HG03354 (cell line): ENCODE data around the gene MAGEF1.

Source experiments
- ATAC-seq: cut with Tn5 transposase; IDR thresholded peaks from one replicate; pipeline ENCODE4 v1.9.1; 2021; ENCODE audit warnings: mild to moderate bottlenecking; ENCODE audit not compliant: unreplicated experiment, poor library complexity, severe bottlenecking

Gene MAGEF1

DNA sequence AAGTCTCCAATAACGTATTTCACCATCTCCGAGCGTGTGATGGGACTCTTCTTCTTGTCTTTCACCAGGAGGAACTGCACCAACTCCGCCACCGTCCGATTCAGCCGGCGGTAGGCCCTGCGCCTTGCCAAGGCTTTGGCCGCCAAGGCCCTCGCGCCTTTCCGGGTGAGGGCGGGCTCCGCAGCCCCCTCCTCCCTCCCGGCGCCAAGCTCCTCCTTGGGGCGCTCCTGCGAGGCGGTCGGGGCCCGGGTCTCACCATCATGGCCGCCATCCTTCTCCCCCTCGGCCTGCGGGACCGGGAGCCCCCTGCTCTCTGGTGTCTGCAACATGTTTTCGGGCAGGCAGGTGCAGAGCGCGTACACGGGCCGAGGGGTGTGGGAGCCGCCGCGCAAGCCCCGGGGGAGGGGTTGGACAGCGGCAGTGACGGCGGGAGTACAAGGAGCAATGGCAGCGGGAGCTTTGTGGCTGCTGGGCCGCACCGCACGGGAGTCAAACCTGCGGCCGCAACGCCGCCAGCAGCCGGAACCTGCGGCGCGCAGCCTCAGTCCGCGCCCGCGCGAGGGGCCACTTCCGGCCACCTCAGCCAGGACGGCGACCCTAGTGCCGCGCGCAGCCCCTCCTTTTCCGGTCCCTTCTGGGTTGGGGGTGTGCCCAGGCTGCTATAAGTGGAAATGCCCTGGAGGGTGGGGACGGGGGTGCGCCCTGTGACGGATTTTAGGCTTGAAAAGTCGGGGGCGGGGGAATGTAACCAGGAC is at the start of gene MAGEF1:
TSS of gene MAGEF1 (minus strand) at position 572 of the 755 bp plus-strand sequence. CDS start at position 329, 243 bp downstream.
- ATAC-seq = peak; percentile 82

DNA sequence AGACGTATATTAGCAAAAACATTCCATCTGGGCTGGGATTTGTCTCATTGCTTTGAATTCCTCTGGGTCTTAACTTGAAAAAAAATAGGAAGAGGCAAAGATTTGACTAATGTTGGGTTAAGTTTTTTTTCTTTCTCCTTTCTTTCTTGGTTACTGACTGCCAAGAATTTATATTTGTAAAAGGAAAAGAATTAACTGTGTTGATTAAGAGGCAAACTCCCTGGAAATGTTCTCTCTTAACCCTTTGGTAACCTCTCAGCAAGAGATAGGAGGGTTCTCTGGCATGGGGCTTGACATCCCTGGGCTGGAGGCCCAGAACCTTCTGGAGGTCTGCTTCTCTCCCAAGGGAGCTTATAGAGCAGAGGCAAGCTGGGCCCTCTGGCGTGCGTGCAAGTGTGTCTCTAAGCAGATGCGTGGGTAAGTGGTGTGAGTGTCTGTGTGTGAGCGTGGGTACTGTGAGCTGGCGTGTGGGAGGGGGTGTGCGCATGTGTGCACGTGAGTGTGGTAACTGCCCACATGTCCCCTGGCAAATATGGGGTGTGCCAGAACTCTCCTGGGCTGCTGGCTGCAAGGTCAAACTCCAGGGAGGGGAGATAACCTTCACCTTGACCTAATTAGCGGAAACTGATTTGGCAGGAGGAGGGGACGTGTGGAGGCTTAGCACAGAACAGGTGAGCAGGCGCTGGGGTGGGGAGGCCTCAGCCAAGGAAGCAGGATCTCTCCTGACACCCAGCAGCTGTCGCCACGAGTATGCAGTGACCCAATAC is 49.4 kb upstream of the MAGEF1 start:
- ATAC-seq = no peak

- no peak for ATAC-seq
Observed at GRCh38 chr3:184760337-184761074, 48.6 kb upstream of the MAGEF1 start.

DNA sequence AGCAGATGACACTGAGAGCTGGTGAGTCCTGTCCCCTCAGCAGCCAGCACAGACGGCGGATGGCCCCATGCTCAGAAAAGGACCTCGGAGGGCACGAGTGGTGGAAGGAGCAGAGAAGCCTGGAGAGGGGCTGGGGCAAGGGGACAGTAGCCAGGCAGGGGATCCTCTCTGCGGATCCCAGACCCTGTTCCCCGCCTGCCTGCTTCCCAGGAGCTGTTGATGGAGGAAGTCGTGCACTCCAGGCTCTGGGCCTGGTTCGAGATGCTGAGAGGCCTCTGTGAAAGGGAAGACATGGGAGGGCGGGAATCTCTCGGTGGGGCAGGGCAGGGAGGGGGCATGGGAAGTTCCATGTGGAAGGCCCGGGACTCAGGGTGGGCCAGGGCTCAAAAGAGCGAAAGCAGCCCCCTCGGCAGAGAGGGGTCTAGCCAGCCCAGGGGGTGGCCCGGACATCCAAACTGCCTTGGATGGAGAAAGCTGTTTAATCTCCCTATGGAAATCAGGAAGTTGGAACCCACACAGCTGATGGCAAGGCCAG is 47.9 kb upstream of the MAGEF1 start:
- no peak for ATAC-seq

- no peak for ATAC-seq
Observed at GRCh38 chr3:184758056-184758455, 46.2 kb upstream of the MAGEF1 start.

DNA sequence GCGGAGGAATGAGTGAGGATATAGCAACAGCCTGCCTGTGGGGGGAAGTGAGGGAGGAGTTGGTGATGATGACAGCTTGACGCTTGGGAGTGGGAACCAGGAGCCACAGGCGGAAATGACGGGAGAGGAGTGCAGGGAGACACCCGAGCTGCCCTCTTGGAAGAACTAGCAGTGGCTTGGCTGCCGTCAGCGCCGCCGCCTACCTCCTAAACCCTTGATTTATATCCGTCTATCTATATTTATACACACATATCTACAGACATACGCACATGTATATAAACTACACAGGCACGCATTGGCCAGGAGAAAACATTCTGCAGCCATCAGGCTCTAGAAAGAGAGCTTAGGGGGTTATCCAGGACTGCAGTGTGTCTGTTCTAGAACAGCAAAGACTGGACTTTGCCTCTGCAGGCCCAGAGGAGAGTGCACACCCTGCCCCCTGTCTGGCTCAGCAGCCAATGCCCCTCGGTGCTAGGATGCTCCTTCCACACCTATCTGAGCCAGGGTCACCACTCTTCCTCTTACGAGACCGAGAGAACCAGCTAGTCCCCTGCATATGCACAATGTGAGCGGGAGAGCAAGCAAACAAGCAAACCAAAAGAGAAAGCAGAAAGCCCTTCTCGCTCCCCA is 45.3 kb upstream of the MAGEF1 start:
- no peak for ATAC-seq

GRCh38 chr3:184756151-184757021 is 44.5 kb upstream of the MAGEF1 start:
- ATAC-seq = peak; percentile 82

GRCh38 chr3:184755315-184755731 is 43.5 kb upstream of the MAGEF1 start:
- no peak for ATAC-seq

DNA sequence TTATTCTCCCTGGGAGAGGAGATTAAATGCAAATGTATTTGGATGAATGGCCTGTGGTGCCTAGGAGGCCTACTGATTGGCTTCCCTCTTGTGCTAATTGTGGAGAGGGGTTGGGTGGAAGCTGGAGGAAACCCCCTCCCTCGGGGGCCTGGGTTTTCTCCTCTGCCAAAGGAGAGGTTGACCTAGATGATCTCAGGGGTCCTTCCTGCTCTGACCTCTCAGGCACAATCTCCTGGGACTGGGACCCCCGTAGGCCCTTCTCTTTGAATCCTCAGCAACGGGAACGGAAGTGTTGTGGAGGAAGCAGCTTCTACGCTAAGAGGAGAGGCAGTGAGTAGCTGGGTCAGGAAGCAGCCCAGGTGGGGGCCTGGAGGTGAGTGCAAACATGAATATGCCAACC is 40.5 kb upstream of the MAGEF1 start:
- ATAC-seq = no peak

DNA sequence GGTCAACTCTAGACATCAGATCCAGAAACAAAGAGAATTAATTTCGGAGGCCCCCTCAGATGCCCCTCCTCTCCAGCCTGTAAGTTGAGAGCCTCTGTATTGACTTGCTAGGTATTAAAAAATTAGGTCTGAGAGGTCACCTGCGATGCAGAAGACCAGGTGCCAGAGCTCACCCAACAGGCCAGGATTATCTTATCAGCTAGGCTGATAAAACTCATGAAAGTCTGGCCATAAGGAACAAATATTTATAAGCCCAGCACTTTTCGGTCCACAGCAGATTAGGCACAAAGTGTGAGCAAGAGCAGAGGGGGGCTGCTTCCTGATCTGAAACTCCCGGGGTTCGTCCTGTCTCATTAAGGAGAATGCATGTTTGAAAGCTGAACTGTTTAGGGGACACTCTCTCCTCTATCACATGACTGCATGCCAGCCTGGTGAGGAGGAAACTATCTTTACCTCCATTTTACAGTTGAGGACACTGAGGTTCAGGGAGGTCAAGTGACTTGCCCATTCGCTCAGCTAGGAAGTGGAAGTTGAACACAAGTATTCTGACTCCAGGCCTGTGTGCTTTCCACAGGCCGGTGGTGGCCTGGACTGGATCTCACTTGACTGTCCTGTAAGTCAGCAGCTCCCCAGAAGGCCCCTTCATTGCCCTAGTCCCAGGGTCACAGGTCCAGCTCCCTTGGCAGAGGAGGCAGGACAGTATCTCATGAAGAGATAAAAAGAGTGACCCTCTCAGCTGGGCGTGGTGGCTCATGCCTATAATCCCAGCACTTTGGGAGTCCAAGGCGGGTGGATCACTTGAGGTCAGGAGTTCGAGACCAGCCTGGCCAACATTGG is 39.6 kb upstream of the MAGEF1 start:
- no peak for ATAC-seq

- no peak for ATAC-seq
Observed at GRCh38 chr3:184750349-184751083, 38.7 kb upstream of the MAGEF1 start.

GRCh38 chr3:184749168-184749744 is 37.4 kb upstream of the MAGEF1 start:
- ATAC-seq = no peak

DNA sequence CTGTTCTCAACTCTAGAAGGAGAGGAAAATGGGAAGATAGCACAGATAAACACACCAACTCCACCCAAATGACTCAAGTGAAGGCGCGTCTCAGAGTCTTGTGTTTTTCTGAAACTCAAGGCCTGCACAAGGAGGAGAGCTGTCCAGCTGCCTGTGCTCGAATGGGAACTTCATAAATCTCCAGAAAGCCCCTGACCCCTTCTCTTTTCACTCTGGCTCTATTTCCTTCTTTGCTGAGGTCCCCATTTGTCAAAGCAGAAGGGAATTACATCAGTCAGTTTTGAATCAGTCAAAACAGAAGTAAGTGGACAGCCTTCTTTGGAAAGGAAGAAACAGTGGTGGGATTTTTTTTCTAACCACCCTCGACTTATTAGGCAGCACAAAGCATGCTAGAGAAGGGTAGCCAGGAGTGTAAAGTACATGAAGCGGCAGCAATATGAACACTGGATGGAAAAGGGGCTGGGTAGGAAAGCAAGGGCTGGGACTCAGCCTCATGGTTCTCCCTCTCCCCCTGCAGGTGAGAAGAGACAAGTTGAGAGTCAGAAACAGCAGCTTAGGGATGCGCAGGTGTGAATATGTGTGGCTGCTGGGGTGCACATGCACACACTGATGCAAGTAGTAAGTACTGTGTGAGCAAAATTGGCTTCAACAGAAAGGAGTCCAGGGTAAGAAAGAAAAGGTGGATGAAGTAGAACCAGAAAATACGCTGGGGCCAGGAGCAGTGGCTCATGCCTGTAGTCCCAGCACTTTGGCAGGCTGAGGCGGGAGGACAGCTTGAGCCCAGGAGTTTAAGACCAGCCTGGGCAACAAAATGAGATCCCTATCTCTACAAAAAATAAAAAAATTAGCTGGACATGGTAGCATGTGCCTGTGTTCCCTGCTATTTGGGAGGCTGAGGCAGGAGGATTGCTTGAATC is 36.6 kb upstream of the MAGEF1 start:
- ATAC-seq = no peak

- ATAC-seq = no peak
Observed at GRCh38 chr3:184746131-184747120, 34.6 kb upstream of the MAGEF1 start.

- no peak for ATAC-seq
Observed at GRCh38 chr3:184745526-184745925, 33.7 kb upstream of the MAGEF1 start.
